ENCODE measurements around the gene RENBP.

GRCh38 chrX:153963546-153963945, 19.1 kb upstream of the RENBP start:
- no peak for TF ChIP-seq POLR2A (IDR thresholded peaks at IDR 0.05)
- TF ChIP-seq CTCF (IDR thresholded peaks at IDR 0.05), result no peak
